Mammary epithelial cell (primary cell): ENCODE measurements around the gene MYOZ3.

Experiments
- EZH2 ChIP-seq: IDR thresholded peaks from 2 replicates; pipeline ENCODE4 v1.6.1; 2012; ENCODE audit warnings: low read length, inconsistent platforms, borderline replicate concordance
- TF ChIP-seq, protein P1 (sequence below), 2 donors: IDR thresholded peaks in 1 of 2; conservative IDR thresholded peaks in 1 of 2; 2 replicates each; pipeline ENCODE4 v1.5.1; 2011 to 2012; ENCODE audit warnings: inconsistent platforms in 2 of 2, low read length in 2 of 2, mild to moderate bottlenecking in 2 of 2, control low read depth in 1 of 2, low read depth in 1 of 2; ENCODE audit not compliant: insufficient read depth in 1 of 2; ENCODE audit errors: extremely low read depth in 1 of 2

DNA sequence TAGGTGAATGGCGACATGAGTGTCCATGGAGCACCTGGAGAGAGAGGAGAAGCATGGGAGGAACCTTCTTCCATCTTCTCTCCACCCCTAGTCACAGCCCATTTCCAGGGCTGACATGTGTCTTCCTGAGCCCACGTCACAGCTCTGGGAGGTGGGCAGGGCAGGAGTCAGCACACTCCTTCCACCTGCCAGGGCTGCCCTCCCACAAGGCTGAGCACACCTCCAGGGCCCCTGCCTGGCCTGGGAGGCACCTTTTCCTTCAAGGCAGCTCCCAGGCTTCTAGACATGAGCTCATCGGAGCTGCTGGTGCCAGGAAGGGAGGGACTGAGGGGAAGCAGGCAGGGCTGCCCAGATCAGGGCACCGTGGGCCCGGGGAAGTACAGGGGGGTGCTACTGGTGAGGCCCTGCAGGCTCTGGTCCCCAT is 34.2 kb upstream of the MYOZ3 start:
- TF ChIP-seq EZH2: no peak
- TF ChIP-seq, protein P1, sequence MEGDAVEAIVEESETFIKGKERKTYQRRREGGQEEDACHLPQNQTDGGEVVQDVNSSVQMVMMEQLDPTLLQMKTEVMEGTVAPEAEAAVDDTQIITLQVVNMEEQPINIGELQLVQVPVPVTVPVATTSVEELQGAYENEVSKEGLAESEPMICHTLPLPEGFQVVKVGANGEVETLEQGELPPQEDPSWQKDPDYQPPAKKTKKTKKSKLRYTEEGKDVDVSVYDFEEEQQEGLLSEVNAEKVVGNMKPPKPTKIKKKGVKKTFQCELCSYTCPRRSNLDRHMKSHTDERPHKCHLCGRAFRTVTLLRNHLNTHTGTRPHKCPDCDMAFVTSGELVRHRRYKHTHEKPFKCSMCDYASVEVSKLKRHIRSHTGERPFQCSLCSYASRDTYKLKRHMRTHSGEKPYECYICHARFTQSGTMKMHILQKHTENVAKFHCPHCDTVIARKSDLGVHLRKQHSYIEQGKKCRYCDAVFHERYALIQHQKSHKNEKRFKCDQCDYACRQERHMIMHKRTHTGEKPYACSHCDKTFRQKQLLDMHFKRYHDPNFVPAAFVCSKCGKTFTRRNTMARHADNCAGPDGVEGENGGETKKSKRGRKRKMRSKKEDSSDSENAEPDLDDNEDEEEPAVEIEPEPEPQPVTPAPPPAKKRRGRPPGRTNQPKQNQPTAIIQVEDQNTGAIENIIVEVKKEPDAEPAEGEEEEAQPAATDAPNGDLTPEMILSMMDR (conservative IDR thresholded peaks at IDR 0.05 in 1 of 2, IDR thresholded peaks at IDR 0.05 in 1 of 2; ENCODE audit: extremely low read depth in 1 of 2, insufficient read depth in 1 of 2, low read depth in 1 of 2, low read length in 2 of 2): no peak
